Measurements from ENCODE around the gene MT2A.

DNA sequence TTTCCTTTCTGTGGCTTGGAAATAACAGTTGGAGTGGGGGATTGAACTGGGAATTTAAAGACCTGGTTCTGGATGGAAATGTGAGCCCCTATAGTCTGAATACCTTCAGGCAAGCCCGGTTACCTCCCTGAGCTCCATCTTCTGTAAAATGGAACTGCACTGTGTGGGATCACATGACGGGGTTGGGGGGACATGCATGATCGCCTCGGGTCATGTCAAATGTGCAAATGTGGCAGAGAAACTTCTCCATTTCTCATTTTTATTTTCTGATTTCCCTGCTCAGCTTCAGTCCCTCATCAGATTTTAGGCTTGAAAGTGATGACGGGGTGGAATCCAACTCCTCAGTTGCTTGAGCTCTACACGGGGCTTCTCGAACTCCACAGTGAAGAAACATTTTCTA is 44.8 kb downstream of the MT2A start:
- TF ChIP-seq CTCF (IDR thresholded peaks at IDR 0.05; ENCODE audit: insufficient read depth, low read length, poor library complexity, severe bottlenecking) (no peak), EZH2phosphoT487 (conservative IDR thresholded peaks at IDR 0.05; ENCODE audit: low read length) (no peak)

Measured in SU-DHL-6 (cell line).